ENCODE results near the gene SLC22A4.

Gene SLC22A4

DNA sequence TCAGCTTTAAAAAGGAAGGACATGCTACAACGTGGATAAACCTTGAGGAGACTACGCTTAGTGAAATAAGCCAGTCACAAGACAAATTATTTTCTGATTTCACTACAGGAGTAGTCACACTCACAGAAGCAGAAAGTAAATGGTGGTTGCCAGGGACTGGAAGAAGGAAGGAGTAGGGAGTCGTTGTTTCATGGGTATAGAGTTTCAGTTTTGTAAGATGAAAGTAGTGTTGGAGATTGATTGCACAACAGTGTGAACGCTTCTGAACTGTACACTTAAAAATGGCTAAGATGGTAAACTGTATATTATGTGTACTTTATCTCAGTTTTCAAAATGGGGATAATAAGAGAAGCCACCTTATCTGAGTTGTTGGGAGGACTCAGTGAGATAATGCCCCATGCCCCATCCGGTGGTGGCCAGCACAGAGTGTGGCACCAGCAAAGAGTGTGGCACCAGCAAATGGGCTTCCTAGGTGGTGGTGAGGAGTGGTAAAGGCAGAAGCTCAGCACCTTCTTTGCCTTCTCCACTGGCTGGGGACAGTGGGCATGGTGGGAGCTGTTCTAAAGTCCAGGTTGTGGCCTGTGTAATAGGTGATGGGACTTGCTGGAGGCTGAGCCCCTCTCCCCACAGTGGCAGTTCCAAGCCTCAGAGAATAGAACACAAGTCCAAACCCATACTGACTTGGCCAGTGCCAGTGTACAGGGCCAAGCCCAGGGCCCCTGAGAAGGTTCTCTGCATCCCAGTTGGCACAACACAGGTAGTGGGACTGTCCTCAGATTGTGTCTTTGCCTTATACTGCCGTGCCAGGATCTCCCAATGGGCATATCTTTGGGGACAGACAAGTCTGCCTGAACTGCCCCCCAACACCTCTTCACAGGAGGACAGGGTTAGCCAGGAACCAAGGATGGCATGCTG lies 4.4 kb downstream of the SLC22A4 start:
- H3K4me1 ChIP-seq, result peaks cover 0 to 18% (median 11%) of the 10 kb centered on the region in 4 donors
- H3K27ac ChIP-seq, result no peak overlapping the region
- no peaks in the 10 kb centered on the region for H3K36me3 ChIP-seq
- H3K9me3 ChIP-seq, result no peaks in the 10 kb centered on the region
- H3K27me3 ChIP-seq, result no peaks in the 10 kb centered on the region
- intact Hi-C loops (cut with DNase I; ENCODE audit: low total_unique reads), result no loop called here
- no peak overlapping the region for H3K4me3 ChIP-seq
- DNase-seq, result no peak
- TF ChIP-seq, protein P1, sequence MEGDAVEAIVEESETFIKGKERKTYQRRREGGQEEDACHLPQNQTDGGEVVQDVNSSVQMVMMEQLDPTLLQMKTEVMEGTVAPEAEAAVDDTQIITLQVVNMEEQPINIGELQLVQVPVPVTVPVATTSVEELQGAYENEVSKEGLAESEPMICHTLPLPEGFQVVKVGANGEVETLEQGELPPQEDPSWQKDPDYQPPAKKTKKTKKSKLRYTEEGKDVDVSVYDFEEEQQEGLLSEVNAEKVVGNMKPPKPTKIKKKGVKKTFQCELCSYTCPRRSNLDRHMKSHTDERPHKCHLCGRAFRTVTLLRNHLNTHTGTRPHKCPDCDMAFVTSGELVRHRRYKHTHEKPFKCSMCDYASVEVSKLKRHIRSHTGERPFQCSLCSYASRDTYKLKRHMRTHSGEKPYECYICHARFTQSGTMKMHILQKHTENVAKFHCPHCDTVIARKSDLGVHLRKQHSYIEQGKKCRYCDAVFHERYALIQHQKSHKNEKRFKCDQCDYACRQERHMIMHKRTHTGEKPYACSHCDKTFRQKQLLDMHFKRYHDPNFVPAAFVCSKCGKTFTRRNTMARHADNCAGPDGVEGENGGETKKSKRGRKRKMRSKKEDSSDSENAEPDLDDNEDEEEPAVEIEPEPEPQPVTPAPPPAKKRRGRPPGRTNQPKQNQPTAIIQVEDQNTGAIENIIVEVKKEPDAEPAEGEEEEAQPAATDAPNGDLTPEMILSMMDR (IDR thresholded peaks at IDR 0.05), result no peak

DNA sequence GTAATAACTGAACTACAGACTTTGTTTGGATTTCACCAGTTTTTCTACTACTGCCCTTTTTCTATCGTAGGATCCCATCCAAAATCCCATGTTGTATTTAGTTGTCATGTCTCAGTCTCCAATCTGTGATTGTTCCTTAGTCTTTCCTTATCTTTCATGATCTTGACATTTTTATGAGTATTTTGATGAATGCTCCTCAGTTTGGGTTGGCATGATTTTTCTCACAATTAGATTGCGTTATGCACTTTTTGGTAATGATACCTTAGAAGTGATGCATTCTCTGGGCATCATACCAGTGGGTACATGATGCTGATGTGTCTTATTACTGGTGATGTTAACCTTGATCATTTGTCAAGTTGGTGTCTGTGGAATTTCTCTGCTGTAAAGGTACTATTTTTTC lies 5.7 kb downstream of the SLC22A4 start:
- H3K9me3 ChIP-seq, result no peaks in the 10 kb centered on the region
- intact Hi-C loops (cut with DNase I; ENCODE audit: low total_unique reads), result loop anchor here (10.0 kb wide), 1 partner anchor 55 kb away; no protein-coding TSS in a partner anchor
- H3K36me3 ChIP-seq, result no peaks in the 10 kb centered on the region
- H3K4me3 ChIP-seq, result no peak overlapping the region
- H3K27ac ChIP-seq, result no peak overlapping the region
- peaks cover 0 to 18% (median 7%) of the 10 kb centered on the region in 4 donors for H3K4me1 ChIP-seq
- TF ChIP-seq, protein P1 (IDR thresholded peaks at IDR 0.05), result no peak
- no peak for DNase-seq
- no peaks in the 10 kb centered on the region for H3K27me3 ChIP-seq

DNA sequence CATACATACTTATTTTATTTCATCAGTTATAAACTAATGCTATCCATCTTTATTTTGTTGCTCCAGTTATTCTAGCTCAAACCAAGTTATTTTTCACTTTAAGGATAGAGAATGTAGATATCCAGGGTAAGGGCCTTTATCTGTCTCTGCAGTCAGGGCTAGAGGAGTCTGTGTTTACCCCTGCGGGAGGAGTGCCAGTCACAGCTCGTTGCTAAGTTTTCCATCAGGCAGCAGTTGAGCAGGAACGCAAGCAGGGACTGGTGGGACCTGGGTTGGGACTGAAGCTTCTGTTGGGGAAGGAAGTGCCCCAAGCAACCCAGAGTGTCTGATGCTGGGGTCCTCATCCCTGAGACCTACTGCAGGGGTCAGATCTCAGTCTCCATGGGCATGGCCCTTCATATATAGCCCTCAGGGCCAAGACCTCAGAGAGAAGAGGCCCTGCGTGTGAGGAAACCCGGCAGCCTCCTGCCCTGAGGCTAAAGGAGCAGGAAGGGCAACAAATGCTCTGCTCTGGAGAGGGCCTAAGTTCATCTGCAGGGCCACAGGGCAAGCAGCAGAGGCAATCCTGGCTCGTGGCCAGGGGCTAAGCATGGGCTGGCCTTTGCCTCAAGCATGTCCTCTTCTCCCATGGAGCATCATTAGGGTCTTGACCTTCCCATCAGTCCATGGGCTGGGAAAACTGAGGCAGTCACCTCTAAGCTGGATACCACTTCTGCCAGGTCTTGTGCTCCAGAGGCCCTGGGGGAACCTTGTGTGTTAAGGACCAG lies 6.6 kb downstream of the SLC22A4 start:
- peaks cover 0 to 13% (median 1%) of the 10 kb centered on the region in 4 donors for H3K4me1 ChIP-seq
- TF ChIP-seq, protein P1 (IDR thresholded peaks at IDR 0.05), result no peak
- DNase-seq, result no peak
- no peak overlapping the region for H3K4me3 ChIP-seq
- intact Hi-C loops (cut with DNase I; ENCODE audit: low total_unique reads), result loop anchor here (10.0 kb wide), 1 partner anchor 54 kb away; no protein-coding TSS in a partner anchor
- no peaks in the 10 kb centered on the region for H3K27me3 ChIP-seq
- H3K9me3 ChIP-seq, result peaks cover 0 to 4% (median 0%) of the 10 kb centered on the region in 3 donors
- no peaks in the 10 kb centered on the region for H3K36me3 ChIP-seq
- H3K27ac ChIP-seq, result no peak overlapping the region

DNA sequence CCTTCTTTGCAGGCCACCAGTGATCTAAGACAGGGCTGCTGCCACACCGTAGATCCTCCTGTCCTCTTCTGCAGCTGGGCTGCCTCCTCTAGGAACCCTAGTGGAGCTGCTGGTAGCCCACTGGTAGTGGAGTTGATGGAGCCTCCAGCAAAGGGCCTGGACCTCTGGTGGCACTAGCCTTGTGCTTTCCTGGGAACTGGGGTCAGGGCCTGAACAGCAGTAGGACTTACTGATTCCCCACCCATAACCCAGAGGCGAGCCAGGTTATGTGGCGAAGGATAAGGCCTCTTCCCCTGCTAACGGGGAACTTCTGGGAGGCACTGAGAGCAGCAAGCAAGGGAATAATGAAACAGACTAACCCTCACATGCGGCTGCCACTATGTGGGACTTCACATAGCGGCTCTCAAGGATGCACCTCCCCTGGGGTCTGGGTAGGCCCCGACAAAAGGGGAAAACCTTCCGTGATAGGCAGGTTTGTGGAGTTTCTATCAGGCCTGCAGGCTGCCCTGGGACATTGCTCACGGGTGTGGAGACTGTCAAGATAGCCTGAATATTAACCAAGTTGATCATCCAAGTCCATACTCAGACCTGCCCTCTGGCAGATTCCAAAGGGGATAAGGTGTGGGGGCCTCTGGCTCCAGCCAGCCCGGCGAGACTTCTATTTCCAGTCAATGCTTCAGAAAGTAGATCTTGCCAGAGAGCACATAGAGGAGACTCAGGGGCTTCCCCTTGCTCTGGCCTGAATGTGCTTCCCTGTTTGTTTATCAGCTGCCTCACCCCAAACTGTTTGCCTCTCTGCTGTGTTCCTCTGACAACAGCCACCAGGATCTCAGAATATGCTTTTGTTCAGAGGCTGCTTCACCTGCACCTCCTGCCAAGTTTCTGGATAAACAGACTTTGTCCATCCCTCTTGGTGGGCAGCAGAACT lies 7.4 kb downstream of the SLC22A4 start:
- intact Hi-C loops (cut with DNase I; ENCODE audit: low total_unique reads), result loop anchor here (10.0 kb wide), 1 partner anchor 53 kb away; no protein-coding TSS in a partner anchor
- Histone ChIP-seq H3K9me3 (peaks cover 0 to 7% (median 0%) of the 10 kb centered on the region in 3 donors), H3K27ac (no peak overlapping the region), H3K4me1 (peaks cover 0 to 9% (median 0%) of the 10 kb centered on the region in 4 donors), H3K4me3 (no peak overlapping the region), H3K36me3 (no peaks in the 10 kb centered on the region), H3K27me3 (no peaks in the 10 kb centered on the region)
- DNase-seq, result no peak
- TF ChIP-seq, protein P1 (IDR thresholded peaks at IDR 0.05), result no peak

DNA sequence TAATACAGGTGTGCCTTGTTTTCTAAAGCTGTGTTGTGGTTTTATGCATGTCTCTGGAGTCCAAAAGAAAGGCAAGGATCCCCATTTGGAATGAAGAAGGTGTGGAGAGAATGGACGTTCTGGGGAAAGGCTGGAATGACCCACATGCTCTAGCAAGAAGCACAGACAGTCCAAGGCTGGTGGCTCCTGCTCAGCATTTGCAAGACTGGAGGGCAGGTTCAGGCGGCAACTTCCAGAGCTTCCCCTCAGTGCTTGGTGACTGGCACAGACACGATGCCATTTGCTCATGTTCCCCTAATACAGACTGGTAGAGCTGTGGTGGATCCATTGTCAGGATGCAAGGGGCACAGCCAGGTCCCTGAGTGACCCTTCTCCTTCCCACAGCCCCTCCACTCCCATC lies 8.2 kb downstream of the SLC22A4 start:
- no peak for DNase-seq
- intact Hi-C loops (cut with DNase I; ENCODE audit: low total_unique reads), result loop anchor here (10.0 kb wide), 1 partner anchor 52 kb away; no protein-coding TSS in a partner anchor
- H3K9me3 ChIP-seq, result peaks cover 0 to 7% (median 0%) of the 10 kb centered on the region in 3 donors
- no peaks in the 10 kb centered on the region for H3K27me3 ChIP-seq
- H3K4me3 ChIP-seq, result no peak overlapping the region
- H3K4me1 ChIP-seq, result peaks cover 0 to 9% (median 0%) of the 10 kb centered on the region in 4 donors
- no peaks in the 10 kb centered on the region for H3K36me3 ChIP-seq
- no peak overlapping the region for H3K27ac ChIP-seq
- TF ChIP-seq, protein P1 (IDR thresholded peaks at IDR 0.05), result no peak

All from tibial artery (tissue), 4 donors.